Heart left ventricle (tissue), 13 donors: ENCODE measurements around the gene DNAJC3.

Experiments used
- CTCF ChIP-seq, 12 donors: fragments of 200-600 bp; sonication (generic) in 4 of 12; IDR thresholded peaks; one replicate each; pipeline versions ENCODE4 v1.5.0 to v1.8.0; 2018 to 2022; ENCODE audit warnings: antibody characterized with exemption in 12 of 12, mild to moderate bottlenecking in 5 of 12
- POLR2A ChIP-seq, 2 donors: fragments of 450-650 bp; IDR thresholded peaks; one replicate each; pipeline ENCODE4 v1.6.1; 2017; ENCODE audit warnings: antibody characterized with exemption in 2 of 2, mild to moderate bottlenecking in 2 of 2, moderate library complexity in 2 of 2
- donor health status: ischemic (EF 13 %, LVEDD 7.1; RV severe dilation, severe dysfunction).
- donor health status: DM: no; HTN: yes; CAD: no.
- donor health status: DM: no; HTN: no; CAD: no.
- donor health status: ischemic (EF 25% LVEDD 6.9; RV normal size, moderate dysfunction).
- donor health status: ischemic (EF 25% LVEDD 5.7; RV mildly dilated, moderate dysfunction).
- donor health status: ischemic (EF 35%, LVEDD 5.7; RV mildly dilated, moderate dysfunction).
- donor health status: nonischemic (EF 11% LVEDD 7.7; RV severe dilation, severe dysfunction).
- donor health status: DM: yes; HTN: yes; CAD: no.
- donor health status: PGD.
- donor health status: ischemic (EF 29% LVEDD 5.4; RV normal size, mild dysfunction).
- donor health status: nonischemic (EF 23%, LVEDD 6.1; RV moderate dilation, normal function).

GRCh38 chr13:95749545-95749944 is 72.6 kb downstream of the DNAJC3 start:
- TF ChIP-seq CTCF (IDR thresholded peaks at IDR 0.05) = no peak
- TF ChIP-seq POLR2A (IDR thresholded peaks at IDR 0.05) = no peak
